Natural killer cell (primary cell): ENCODE data around the gene TNFAIP3. TPM values are rescaled to one million over a fixed set of nuclear protein-coding genes. Genes with fewer than 3 reads are reported as not detected.

Experiments
- ATAC-seq, 3 donors: fragments of 150-1000 bp in 2 of 3; fragments of 200-7000 bp in 1 of 3; cut with Tn5 transposase; 1 replicate in 1 of 3; 2 replicates in 2 of 3; pipeline ENCODE4 v1.10.0; 2021; ENCODE audit warnings: mild to moderate bottlenecking in 2 of 3, moderate library complexity in 2 of 3
- DNase-seq, 2 donors: peaks; one replicate each; pipeline versions ENCODE4 v3.0.0 to v3.0.0-alpha.2; 2013 to 2021; ENCODE audit warnings: mixed read lengths in 1 of 2
- H3K27ac ChIP-seq: one replicate; pipeline ENCODE4 v1.5.1; 2013; ENCODE audit warnings: mild to moderate bottlenecking, low read length
- H3K27me3 ChIP-seq: one replicate; pipeline ENCODE4 v1.6.1; 2013; ENCODE audit warnings: low read length; ENCODE audit not compliant: control insufficient read depth, insufficient read depth
- H3K36me3 ChIP-seq: one replicate; pipeline ENCODE4 v1.6.1; 2013; ENCODE audit warnings: low read length; ENCODE audit not compliant: control insufficient read depth, insufficient read depth
- H3K4me1 ChIP-seq: one replicate; pipeline ENCODE4 v1.6.1; 2013; ENCODE audit warnings: low read length; ENCODE audit not compliant: control insufficient read depth, insufficient read depth
- H3K4me3 ChIP-seq: one replicate; pipeline ENCODE4 v1.5.1; 2013; ENCODE audit warnings: low read length
- H3K9me3 ChIP-seq: one replicate; pipeline ENCODE4 v1.6.1; 2013; ENCODE audit warnings: low read length; ENCODE audit not compliant: control insufficient read depth, insufficient read depth
- H3K27ac Mint-ChIP-seq, 2 donors: one replicate each; pipeline ENCODE4 v1.8.0; 2022; ENCODE audit warnings: mild to moderate bottlenecking in 2 of 2, mixed read lengths in 2 of 2, moderate library complexity in 1 of 2
- H3K27me3 Mint-ChIP-seq, 2 donors: one replicate each; pipeline ENCODE4 v1.8.0; 2022; ENCODE audit warnings: low read depth in 2 of 2, mixed read lengths in 2 of 2
- H3K36me3 Mint-ChIP-seq: one replicate; pipeline ENCODE4 v1.8.0; 2022; ENCODE audit warnings: mixed read lengths
- H3K4me1 Mint-ChIP-seq, 2 donors: one replicate each; pipeline ENCODE4 v1.8.0; 2022; ENCODE audit warnings: mixed read lengths in 2 of 2
- H3K4me3 Mint-ChIP-seq: one replicate; pipeline ENCODE4 v1.8.0; 2022; ENCODE audit warnings: mild to moderate bottlenecking, moderate library complexity, mixed read lengths
- H3K9me3 Mint-ChIP-seq, 2 donors: one replicate each; pipeline ENCODE4 v1.8.0; 2022; ENCODE audit warnings: mixed read lengths in 2 of 2
- CTCF ChIP-seq: fragments of 200-600 bp; IDR thresholded peaks from one replicate; pipeline ENCODE4 v1.8.0; 2022; ENCODE audit warnings: antibody characterized with exemption
- WGBS: methylation state at CpG from one replicate; pipeline ENCODE4 v1.1.7; 2013; ENCODE audit warnings: missing lambda C conversion rate; ENCODE audit not compliant: insufficient coverage; 5-methylcytosine and 5-hydroxymethylcytosine counted together
- intact Hi-C: fragments of 100-400 bp; cut with micrococcal nuclease; formaldehyde crosslinking; loops from one replicate; pipeline ENCODE4 v1.14.2; 2022
- total RNA-seq, 4 donors: library from RNA; stranded (reverse); fragments of 120-200 nt in 1 of 4; gene quantifications; one replicate each; pipeline versions ENCODE4 v1.2.3 to v1.2.4, GENCODE V29; 2013 to 2022

TNFAIP3 gene
- total RNA-seq, 3 donors from 2014 or later (not counting 1 experiment from before 2014, with no cell fraction given), result 1,163 to 1,298 (median 1,241) TPM

- Mint-ChIP-seq H3K9me3 (no peaks in the 10 kb centered on the region), H3K36me3 (peaks cover 6% of the 10 kb centered on the region), H3K4me3 (no peak overlapping the region), H3K27ac (no peak overlapping the region), H3K27me3 (no peaks in the 10 kb centered on the region), H3K4me1 (no peaks in the 10 kb centered on the region)
- ATAC-seq (no peak), DNase-seq (no peak)
- TF ChIP-seq CTCF, result no peak
- no peaks in the 10 kb centered on the region for H3K27me3 ChIP-seq
- H3K27ac ChIP-seq, result no peak overlapping the region
- H3K4me3 ChIP-seq, result no peak overlapping the region
- no peaks in the 10 kb centered on the region for H3K9me3 ChIP-seq
- intact Hi-C loops, result no loop called here
- no peaks in the 10 kb centered on the region for H3K4me1 ChIP-seq
- no peaks in the 10 kb centered on the region for H3K36me3 ChIP-seq
- 97% methylated on average over 4 of the region's 7 CpGs for WGBS
These were observed 13.4 kb upstream of the TNFAIP3 start for GRCh38 chr6:137853569-137854213.

GRCh38 chr6:137856138-137856898 lies 10.7 kb upstream of the TNFAIP3 start:
- H3K27ac Mint-ChIP-seq, result no peak overlapping the region
- H3K4me3 ChIP-seq, result no peak overlapping the region
- intact Hi-C loops, result no loop called here
- H3K27me3 Mint-ChIP-seq, result no peaks in the 10 kb centered on the region
- ATAC-seq, result no peak
- H3K36me3 ChIP-seq, result peaks cover 2% of the 10 kb centered on the region
- peaks cover 6% of the 10 kb centered on the region for H3K36me3 Mint-ChIP-seq
- H3K9me3 Mint-ChIP-seq, result no peaks in the 10 kb centered on the region
- no peak overlapping the region for H3K4me3 Mint-ChIP-seq
- DNase-seq, result no peak
- H3K4me1 ChIP-seq, result no peaks in the 10 kb centered on the region
- no peak for TF ChIP-seq CTCF
- H3K4me1 Mint-ChIP-seq, result no peaks in the 10 kb centered on the region
- no peaks in the 10 kb centered on the region for H3K9me3 ChIP-seq
- no peaks in the 10 kb centered on the region for H3K27me3 ChIP-seq
- H3K27ac ChIP-seq, result no peak overlapping the region
- WGBS, result no CpG with 5 or more reads among the region's 2 CpGs

- Mint-ChIP-seq H3K4me1 (no peaks in the 10 kb centered on the region), H3K4me3 (no peak overlapping the region), H3K36me3 (peaks cover 6% of the 10 kb centered on the region), H3K9me3 (no peaks in the 10 kb centered on the region), H3K27me3 (no peaks in the 10 kb centered on the region), H3K27ac (no peak overlapping the region)
- no peaks in the 10 kb centered on the region for H3K4me1 ChIP-seq
- DNase-seq (no peak), ATAC-seq (no peak)
- no peaks in the 10 kb centered on the region for H3K27me3 ChIP-seq
- H3K36me3 ChIP-seq, result peaks cover 2% of the 10 kb centered on the region
- no peak overlapping the region for H3K4me3 ChIP-seq
- no peaks in the 10 kb centered on the region for H3K9me3 ChIP-seq
- no peak for TF ChIP-seq CTCF
- intact Hi-C loops, result no loop called here
- no peak overlapping the region for H3K27ac ChIP-seq
- 78% methylated on average over 2 of the region's 3 CpGs for whole genome bisulfite sequencing
These were observed 8.0 kb upstream of the TNFAIP3 start for GRCh38 chr6:137859025-137859424.
